Peyer's patch (tissue), 4 donors: ENCODE measurements around the gene ZNF580.

Experiments
- CTCF ChIP-seq, 6 experiments: fragments of 450-650 bp in 4 of 6; fragments of 200-600 bp in 2 of 6; sonication (generic) in 1 of 6; IDR thresholded peaks; one replicate each; pipeline ENCODE4 v1.5.1; 2017 to 2019; ENCODE audit warnings: antibody characterized with exemption in 6 of 6, mild to moderate bottlenecking in 3 of 6, moderate library complexity in 1 of 6
- POLR2A ChIP-seq, 2 donors: fragments of 450-650 bp; IDR thresholded peaks; one replicate each; pipeline ENCODE4 v1.5.1; 2017; ENCODE audit warnings: antibody characterized with exemption in 2 of 2, mild to moderate bottlenecking in 2 of 2, moderate library complexity in 2 of 2

DNA sequence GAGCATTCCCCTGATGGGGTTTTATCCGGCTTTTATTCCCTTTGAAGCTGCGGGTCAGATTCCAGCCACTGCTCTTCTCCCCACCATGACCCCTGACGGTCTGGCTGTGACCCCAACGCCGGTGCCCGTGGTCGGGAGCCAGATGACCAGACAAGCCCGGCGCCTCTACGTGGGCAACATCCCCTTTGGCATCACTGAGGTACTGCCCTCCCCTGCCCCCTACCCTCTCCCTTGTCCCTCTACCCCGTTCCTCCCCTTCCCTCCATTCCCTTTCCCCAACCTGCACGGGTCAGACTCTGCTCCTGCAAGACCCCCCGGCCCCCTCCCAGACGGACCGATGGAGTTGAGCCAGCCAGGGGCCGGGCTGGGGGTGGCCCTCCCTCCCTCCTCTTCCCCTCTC, 20.2 kb downstream of the ZNF580 start:
- TF ChIP-seq CTCF (IDR thresholded peaks at IDR 0.05), result no peak
- TF ChIP-seq POLR2A (IDR thresholded peaks at IDR 0.05), result no peak
